Measurements from ENCODE around the gene CAMK2N1. TPM values are rescaled to one million over a fixed set of nuclear protein-coding genes. Genes with fewer than 3 reads are reported as not detected.

CAMK2N1 gene
- total and polyA plus RNA-seq, 10 of the 15 experiments (the other 5 are each of a cell fraction or from before 2014, with no cell fraction given), result 0.23 TPM; not detected in 9

- Histone ChIP-seq H3K4me3 (no peak overlapping the region), H3K4me1 (ENCODE audit: control insufficient read depth, insufficient read depth, low read length) (no peaks in the 10 kb centered on the region), H4K20me1 (ENCODE audit: control insufficient read depth, insufficient read depth) (no peaks in the 10 kb centered on the region), H3K27me3 (replicated peaks in 1 of 2; ENCODE audit: control insufficient read depth in 2 of 2, insufficient read depth in 2 of 2, low read length in 1 of 2) (no peaks in the 10 kb centered on the region; a peak in 1 of 4 replicates), H3K36me3 (ENCODE audit: control insufficient read depth in 2 of 2, insufficient read depth in 2 of 2, low read length in 1 of 2) (no peaks in the 10 kb centered on the region), H3K9me3 (replicated peaks; ENCODE audit: control insufficient read depth, insufficient read depth, low read length) (no peaks in the 10 kb centered on the region; the same call in 2 of the 3 replicates), H3K27ac (ENCODE audit: control insufficient read depth, insufficient read depth) (no peak overlapping the region), H3K4me2 (ENCODE audit: control insufficient read depth, insufficient read depth) (no peak overlapping the region), H3K9ac (ENCODE audit: control insufficient read depth, insufficient read depth, low read length) (no peak overlapping the region), H3K79me2 (ENCODE audit: control insufficient read depth, insufficient read depth, low read length) (no peaks in the 10 kb centered on the region), H2AFZ (ENCODE audit: control insufficient read depth, low read depth, low read length) (no peak overlapping the region)
- POLR2A ChIA-PET, result no interaction called here
- SMC1A ChIA-PET (ENCODE audit: uncharacterized antibody, unreplicated experiment), result no interaction called here
- no TSS peak for BruUV-seq (replicated peaks)
- RAD21 ChIA-PET (ENCODE audit: unreplicated experiment), result no interaction called here
- CTCF ChIA-PET, result no interaction called here
- intact Hi-C loops (cut with micrococcal nuclease; ENCODE audit: unreplicated experiment), result no loop called here
- ATAC-seq (no peak), FAIRE-seq (no peak), DNase-seq (ENCODE audit: low read depth, low spot score) (no peak)
- TF ChIP-seq CBX5 (IDR thresholded peaks at IDR 0.05; ENCODE audit: low read depth), result no peak
- peak in 1 of 2 experiments; percentile 53; a peak in 2 of 4 replicates for TF ChIP-seq BHLHE40 (IDR thresholded peaks at IDR 0.05; ENCODE audit: borderline replicate concordance in 1 of 2, low read depth in 2 of 2, low read length in 1 of 2)
- in situ Hi-C loops (cut with MboI), result no loop called here
- 29% methylated on average over 11 of the region's 11 CpGs for WGBS (ENCODE audit: insufficient coverage, insufficient replicate concordance, low lambda C conversion rate, missing lambda C conversion rate)
Observed at GRCh38 chr1:20443703-20444586, 42.1 kb downstream of the CAMK2N1 start.

- H3K4me1 ChIP-seq (ENCODE audit: control insufficient read depth, insufficient read depth, low read length), result no peaks in the 10 kb centered on the region
- H4K20me1 ChIP-seq (ENCODE audit: control insufficient read depth, insufficient read depth), result no peaks in the 10 kb centered on the region
- no TSS peak for BruUV-seq (replicated peaks)
- no peak overlapping the region for H3K4me2 ChIP-seq (ENCODE audit: control insufficient read depth, insufficient read depth)
- H3K9ac ChIP-seq (ENCODE audit: control insufficient read depth, insufficient read depth, low read length), result no peak overlapping the region
- ChIA-PET RAD21 (ENCODE audit: unreplicated experiment) (no interaction called here), CTCF (no interaction called here), SMC1A (ENCODE audit: uncharacterized antibody, unreplicated experiment) (no interaction called here), POLR2A (no interaction called here)
- 0% methylated on average over 5 of the region's 5 CpGs for WGBS (ENCODE audit: insufficient coverage, insufficient replicate concordance, low lambda C conversion rate, missing lambda C conversion rate)
- no peak overlapping the region for H2AFZ ChIP-seq (ENCODE audit: control insufficient read depth, low read depth, low read length)
- no peaks in the 10 kb centered on the region; a peak in 1 of 4 replicates for H3K27me3 ChIP-seq (replicated peaks in 1 of 2; ENCODE audit: control insufficient read depth in 2 of 2, insufficient read depth in 2 of 2, low read length in 1 of 2)
- H3K36me3 ChIP-seq (ENCODE audit: control insufficient read depth in 2 of 2, insufficient read depth in 2 of 2, low read length in 1 of 2), result no peaks in the 10 kb centered on the region
- no peak for DNase-seq (ENCODE audit: low read depth, low spot score)
- H3K79me2 ChIP-seq (ENCODE audit: control insufficient read depth, insufficient read depth, low read length), result no peaks in the 10 kb centered on the region
- no peak overlapping the region for H3K4me3 ChIP-seq
- ATAC-seq, result no peak
- no peaks in the 10 kb centered on the region; the same call in 2 of the 3 replicates for H3K9me3 ChIP-seq (replicated peaks; ENCODE audit: control insufficient read depth, insufficient read depth, low read length)
- intact Hi-C loops (cut with micrococcal nuclease; ENCODE audit: unreplicated experiment) (no loop called here), in situ Hi-C loops (cut with MboI) (no loop called here)
- no peak for FAIRE-seq
- TF ChIP-seq ATF2 (IDR thresholded peaks at IDR 0.05; ENCODE audit: low read length), result no peak
- H3K27ac ChIP-seq (ENCODE audit: control insufficient read depth, insufficient read depth), result no peak overlapping the region
Observed at GRCh38 chr1:20442920-20443625, 42.9 kb downstream of the CAMK2N1 start.
